GM12878 (cell line): ENCODE data around the gene PIMREG. TPM values are rescaled to one million over a fixed set of nuclear protein-coding genes. Genes with fewer than 3 reads are reported as not detected.
A peak's percentile ranks its signal among the peaks of the same experiment; 100 is the strongest.

Source experiments
- ATAC-seq: fragments of 200-7000 bp; cut with Tn5 transposase; 3 replicates; pipeline ENCODE4 v1.9.1; 2020; ENCODE audit warnings: mild to moderate bottlenecking, moderate library complexity
- BruUV-seq: library from RNA; stranded (reverse); fragments of 400-500 nt; replicated peaks from 2 replicates; lab custom pipeline; 2021; lab: Mats Ljungman, UMichigan
- CTCF ChIA-PET: fragments of 300-600 bp; sonication (Branson Sonifier 250); formaldehyde crosslinking; extraction: SDS; loops from one replicate; lab custom pipeline; 2021; ENCODE audit warnings: inconsistent platforms; lab: Yijun Ruan, JAX
- POLR2A ChIA-PET: fragments of 350-600 bp; formaldehyde crosslinking; extraction: SDS; loops from one replicate; lab custom pipeline; 2021; ENCODE audit warnings: inconsistent platforms; lab: Charles Lee
- RAD21 ChIA-PET: fragments of 300-600 bp; sonication (Branson Sonifier 250); formaldehyde crosslinking; loops from one replicate; lab custom pipeline; 2023; ENCODE audit warnings: antibody characterized with exemption; ENCODE audit not compliant: unreplicated experiment; lab: Charles Lee
- SMC1A ChIA-PET: fragments of 300-600 bp; sonication (Branson Sonifier 250); formaldehyde crosslinking; loops from one replicate; lab custom pipeline; 2023; ENCODE audit not compliant: unreplicated experiment, uncharacterized antibody; lab: Charles Lee
- DNase-seq: peaks from one replicate; pipeline ENCODE4 v3.0.0-alpha.2; 2011; ENCODE audit warnings: low read depth, low spot score
- FAIRE-seq: peaks from 3 replicates; lab custom pipeline; 2011; peaks lifted over from hg19 to GRCh38; lab: Jason Lieb, UNC
- H2AFZ ChIP-seq: 2 replicates; pipeline ENCODE4 v1.6.0; 2011; ENCODE audit warnings: low read depth, low read length, control low read depth; ENCODE audit not compliant: control insufficient read depth
- H3K27ac ChIP-seq: 2 replicates; pipeline ENCODE4 v1.5.1; 2011; ENCODE audit warnings: control low read depth; ENCODE audit not compliant: control insufficient read depth, insufficient read depth
- H3K27me3 ChIP-seq, 2 experiments: replicated peaks in 1 of 2; 2 replicates each; pipeline versions ENCODE4 v1.6.0 to v1.6.1; 2011; ENCODE audit warnings: low read length in 1 of 2; ENCODE audit not compliant: control insufficient read depth in 2 of 2, insufficient read depth in 2 of 2
- H3K36me3 ChIP-seq, 2 experiments: 2 replicates each; pipeline ENCODE4 v1.5.1; 2011; ENCODE audit warnings: low read length in 1 of 2; ENCODE audit not compliant: control insufficient read depth in 2 of 2, insufficient read depth in 2 of 2
- H3K4me1 ChIP-seq: 2 replicates; pipeline ENCODE4 v1.6.1; 2011; ENCODE audit warnings: mild to moderate bottlenecking, low read length, moderate library complexity, mixed read lengths; ENCODE audit not compliant: control insufficient read depth, insufficient read depth
- H3K4me2 ChIP-seq: 2 replicates; pipeline ENCODE4 v1.6.0; 2011; ENCODE audit warnings: control low read depth; ENCODE audit not compliant: control insufficient read depth, insufficient read depth
- H3K4me3 ChIP-seq: fragments of 200-600 bp; sonication (generic); 2 replicates; pipeline ENCODE4 v1.5.1; 2016
- H3K79me2 ChIP-seq: 2 replicates; pipeline ENCODE4 v1.6.0; 2011; ENCODE audit warnings: low read length; ENCODE audit not compliant: control insufficient read depth, insufficient read depth
- H3K9ac ChIP-seq: 2 replicates; pipeline ENCODE4 v1.8.0; 2011; ENCODE audit warnings: low read length, control low read depth, mixed read lengths; ENCODE audit not compliant: control insufficient read depth, insufficient read depth
- H3K9me3 ChIP-seq: replicated peaks from 3 replicates; pipeline ENCODE4 v1.5.1; 2011; ENCODE audit warnings: mild to moderate bottlenecking, low read length; ENCODE audit not compliant: control insufficient read depth, insufficient read depth
- H4K20me1 ChIP-seq: 2 replicates; pipeline ENCODE4 v1.6.0; 2011; ENCODE audit not compliant: control insufficient read depth, insufficient read depth
- ASH2L ChIP-seq: fragments of 300-600, 200-600 bp; sonication (generic); IDR thresholded peaks from 2 replicates; pipeline ENCODE4 v1.6.1; 2017; ENCODE audit warnings: low read depth, mild to moderate bottlenecking, borderline replicate concordance
- CBX3 ChIP-seq: fragments of 200-600 bp; sonication (generic); IDR thresholded peaks from 2 replicates; pipeline ENCODE4 v1.6.1; 2016; ENCODE audit warnings: low read depth, borderline replicate concordance
- HDAC2 ChIP-seq: fragments of 200-600 bp; sonication (generic); IDR thresholded peaks from 2 replicates; pipeline ENCODE4 v1.6.1; 2017
- IKZF2 ChIP-seq, 2 experiments: fragments of 450-650 bp; IDR thresholded peaks; 2 replicates each; pipeline ENCODE4 v1.6.1; 2017; ENCODE audit warnings: mild to moderate bottlenecking in 2 of 2, moderate library complexity in 2 of 2
- LARP7 ChIP-seq: fragments of 450-650 bp; IDR thresholded peaks from 2 replicates; pipeline ENCODE4 v1.6.1; 2017; ENCODE audit warnings: mild to moderate bottlenecking
- MLLT1 ChIP-seq: fragments of 450-650 bp; IDR thresholded peaks from 2 replicates; pipeline ENCODE4 v1.6.1; 2016; ENCODE audit warnings: mild to moderate bottlenecking
- NBN ChIP-seq: fragments of 450-650 bp; IDR thresholded peaks from 2 replicates; pipeline ENCODE4 v1.6.1; 2016
- NR2F1 ChIP-seq: fragments of 450-650 bp; conservative IDR thresholded peaks from 2 replicates; pipeline ENCODE4 v1.6.1; 2017; ENCODE audit warnings: mild to moderate bottlenecking
- PAX5 ChIP-seq: IDR thresholded peaks from 2 replicates; pipeline ENCODE4 v1.6.1; 2011; ENCODE audit warnings: low read depth, low read length, borderline replicate concordance
- PAX8 ChIP-seq: fragments of 450-650 bp; IDR thresholded peaks from 2 replicates; pipeline ENCODE4 v1.6.1; 2017; ENCODE audit warnings: mild to moderate bottlenecking, moderate library complexity
- POU2F2 ChIP-seq: IDR thresholded peaks from 3 replicates; pipeline ENCODE4 v1.6.1; 2011; ENCODE audit warnings: low read depth, mild to moderate bottlenecking, low read length, borderline replicate concordance
- RELA ChIP-seq: fragments of 450-650 bp; IDR thresholded peaks from 2 replicates; pipeline ENCODE4 v1.8.0; 2014; ENCODE audit warnings: borderline replicate concordance; ENCODE audit not compliant: partially characterized antibody
- SPI1 ChIP-seq: IDR thresholded peaks from 2 replicates; pipeline ENCODE4 v1.6.1; 2011; ENCODE audit warnings: low read depth, mild to moderate bottlenecking, low read length, moderate library complexity, borderline replicate concordance; ENCODE audit not compliant: insufficient read depth
- ZBTB4 ChIP-seq: fragments of 450-650 bp; formaldehyde crosslinking; IDR thresholded peaks from 2 replicates; pipeline ENCODE4 v1.4.0; 2022; ENCODE audit warnings: mild to moderate bottlenecking, moderate library complexity
- ZBTB40 ChIP-seq: fragments of 450-650 bp; IDR thresholded peaks from 2 replicates; pipeline ENCODE4 v1.6.1; 2016; ENCODE audit warnings: mild to moderate bottlenecking, moderate library complexity, borderline replicate concordance
- ZZZ3 ChIP-seq: IDR thresholded peaks from 2 replicates; pipeline ENCODE4 v1.6.1; 2011; ENCODE audit warnings: low read depth; ENCODE audit not compliant: control insufficient read depth, insufficient read length
- WGBS: methylation state at CpG from one replicate; pipeline ENCODE4 v1.1.6; 2016; ENCODE audit warnings: low lambda C conversion rate; ENCODE audit not compliant: insufficient replicate concordance, insufficient coverage; ENCODE audit errors: missing lambda C conversion rate; 5-methylcytosine and 5-hydroxymethylcytosine counted together
- in situ Hi-C: fragments of 300-500 bp; cut with MboI; formaldehyde crosslinking; loops from 9 replicates; pipeline ENCODE4 v1.14.3; 2018; ENCODE audit warnings: mixed read lengths
- intact Hi-C: fragments of 100-400 bp; cut with micrococcal nuclease; formaldehyde crosslinking; loops from one replicate; pipeline ENCODE4 v1.14.2; 2022; ENCODE audit not compliant: unreplicated experiment
- polyA plus RNA-seq, 11 experiments: library from polyadenylated mRNA; depleted of rRNA in 4 of 11; unstranded in 6 of 11; stranded (reverse) in 5 of 11; fragments of >200 nt; fragmentation: Nextera tagmentation in 4 of 11; fragmentation: Illumina TruSeq in 1 of 11; extraction: Ambion mirVana in 4 of 11; extraction: Trizol in 1 of 11; gene quantifications; 1 replicate in 1 of 11; 2 replicates in 10 of 11; pipeline versions ENCODE4 v1.2.1 to v1.2.3, GENCODE V29; 2011 to 2016; ENCODE audit warnings: inconsistent platforms in 2 of 11, missing spikeins in 2 of 11, low read depth in 1 of 11
- total RNA-seq, 4 experiments: library from RNA; depleted of rRNA in 3 of 4; stranded (reverse); fragments of >200 nt in 3 of 4; fragmentation: Illumina TruSeq in 1 of 4; extraction: Trizol in 1 of 4; gene quantifications; 2 replicates each; pipeline versions ENCODE4 v1.2.1 to v1.2.3, GENCODE V29; 2013 to 2021

Gene PIMREG
- total and polyA plus RNA-seq, 10 of the 15 experiments (the other 5 are each of a cell fraction or from before 2014, with no cell fraction given): 2.8 to 35.8 (median 25.2) TPM

GRCh38 chr17:6496640-6497441 lies 52.6 kb downstream of the PIMREG start:
- H2AFZ ChIP-seq: no peak overlapping the region
- H3K27me3 ChIP-seq: no peaks in the 10 kb centered on the region; a peak in 1 of 4 replicates
- intact Hi-C loops (no loop called here), in situ Hi-C loops (no loop called here)
- no peaks in the 10 kb centered on the region for H3K79me2 ChIP-seq
- H4K20me1 ChIP-seq: no peaks in the 10 kb centered on the region
- WGBS: 1% methylated on average over 15 of the region's 15 CpGs
- BruUV-seq: no TSS peak
- ChIA-PET POLR2A (no interaction called here), RAD21 (no interaction called here), CTCF (interaction anchor here (1.0 kb wide), 1 partner anchor 24 kb away, joined by 4 read pairs; no protein-coding TSS in a partner anchor), SMC1A (no interaction called here)
- H3K4me1 ChIP-seq: peaks cover 14% of the 10 kb centered on the region
- H3K4me3 ChIP-seq: no peak overlapping the region
- no peak overlapping the region for H3K9ac ChIP-seq
- no peaks in the 10 kb centered on the region for H3K9me3 ChIP-seq
- peak overlapping the region; percentile 22; the same call in 1 of the 2 replicates for H3K4me2 ChIP-seq
- FAIRE-seq (no peak), DNase-seq (no peak), ATAC-seq (no peak)
- no peak overlapping the region for H3K27ac ChIP-seq
- no peaks in the 10 kb centered on the region for H3K36me3 ChIP-seq
- TF ChIP-seq LARP7: no peak
- no peak for TF ChIP-seq PAX8
- TF ChIP-seq PAX5: no peak
- TF ChIP-seq CBX3: no peak
- TF ChIP-seq ZBTB40: no peak
- no peak for TF ChIP-seq NBN
- TF ChIP-seq MLLT1: no peak
- no peak for TF ChIP-seq HDAC2
- TF ChIP-seq RELA: no peak
- no peak for TF ChIP-seq ZBTB4
- no peak for TF ChIP-seq POU2F2
- no peak for TF ChIP-seq ZZZ3
- no peak for TF ChIP-seq NR2F1
- no peak for TF ChIP-seq SPI1
- TF ChIP-seq ASH2L: no peak
- TF ChIP-seq IKZF2 (IDR thresholded peaks at IDR 0.05): no peak
